ENCODE results near the gene EDN2. TPM values are rescaled to one million over a fixed set of nuclear protein-coding genes. Genes with fewer than 3 reads are reported as not detected.

The EDN2 gene
- total RNA-seq, 1 donor from 2014 or later: 3.5 TPM

GRCh38 chr1:41510531-41511238 is 26.2 kb upstream of the EDN2 start:
- peaks cover 2% of the 10 kb centered on the region for H3K27me3 Mint-ChIP-seq (ENCODE audit: low read depth)
- no peak for DNase-seq (ENCODE audit: low spot score in 2 of 2, unreplicated experiment in 2 of 2)
- H3K4me3 Mint-ChIP-seq: no peak overlapping the region

GRCh38 chr1:41509270-41509671 is 24.8 kb upstream of the EDN2 start:
- no peak overlapping the region for H3K27ac Mint-ChIP-seq
- TF ChIP-seq CTCF (IDR thresholded peaks at IDR 0.05; ENCODE audit: unreplicated experiment): no peak
- peaks cover 16% of the 10 kb centered on the region for H3K4me1 Mint-ChIP-seq
- peaks cover 2% of the 10 kb centered on the region for H3K27me3 Mint-ChIP-seq (ENCODE audit: low read depth)
- no peaks in the 10 kb centered on the region for H3K9me3 Mint-ChIP-seq
- no peak overlapping the region for H3K4me3 Mint-ChIP-seq
- no peak for DNase-seq (ENCODE audit: low spot score in 2 of 2, unreplicated experiment in 2 of 2)
- H3K36me3 Mint-ChIP-seq: peaks cover 6% of the 10 kb centered on the region

More at GRCh38 chr1:41510531-41511238, 26.2 kb upstream of the EDN2 start:
- Mint-ChIP-seq H3K27ac (no peak overlapping the region), H3K36me3 (peaks cover 6% of the 10 kb centered on the region), H3K4me1 (peaks cover 12% of the 10 kb centered on the region), H3K9me3 (no peaks in the 10 kb centered on the region)
- TF ChIP-seq CTCF (IDR thresholded peaks at IDR 0.05; ENCODE audit: unreplicated experiment): no peak

DNA sequence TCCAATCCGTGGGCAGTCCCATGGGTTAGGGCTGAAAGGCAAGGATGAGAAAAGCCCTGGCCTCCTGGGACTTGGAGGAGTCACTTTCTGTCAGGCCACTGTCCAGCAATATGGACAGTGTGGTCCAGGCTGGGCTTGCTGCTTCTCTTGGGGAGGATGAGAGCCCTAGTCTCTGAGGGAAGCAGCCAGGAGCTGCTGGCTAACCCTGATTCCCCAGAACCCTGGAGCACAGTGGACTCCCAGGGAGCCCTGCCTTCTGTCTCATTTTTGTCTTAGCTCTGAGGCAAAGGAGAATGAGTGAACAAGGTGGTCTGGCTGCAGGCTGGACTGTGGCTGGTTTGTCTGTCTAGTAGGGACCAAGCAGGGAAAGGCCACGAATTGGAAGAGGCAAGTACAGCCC is 23.8 kb upstream of the EDN2 start:
- DNase-seq (ENCODE audit: low spot score in 2 of 2, unreplicated experiment in 2 of 2): no peak
- H3K27me3 Mint-ChIP-seq (ENCODE audit: low read depth): peaks cover 2% of the 10 kb centered on the region
- H3K4me1 Mint-ChIP-seq: peaks cover 26% of the 10 kb centered on the region
- H3K36me3 Mint-ChIP-seq: peaks cover 6% of the 10 kb centered on the region
- H3K27ac Mint-ChIP-seq: no peak overlapping the region
- TF ChIP-seq CTCF (IDR thresholded peaks at IDR 0.05; ENCODE audit: unreplicated experiment): no peak
- H3K4me3 Mint-ChIP-seq: no peak overlapping the region
- no peaks in the 10 kb centered on the region for H3K9me3 Mint-ChIP-seq

DNA sequence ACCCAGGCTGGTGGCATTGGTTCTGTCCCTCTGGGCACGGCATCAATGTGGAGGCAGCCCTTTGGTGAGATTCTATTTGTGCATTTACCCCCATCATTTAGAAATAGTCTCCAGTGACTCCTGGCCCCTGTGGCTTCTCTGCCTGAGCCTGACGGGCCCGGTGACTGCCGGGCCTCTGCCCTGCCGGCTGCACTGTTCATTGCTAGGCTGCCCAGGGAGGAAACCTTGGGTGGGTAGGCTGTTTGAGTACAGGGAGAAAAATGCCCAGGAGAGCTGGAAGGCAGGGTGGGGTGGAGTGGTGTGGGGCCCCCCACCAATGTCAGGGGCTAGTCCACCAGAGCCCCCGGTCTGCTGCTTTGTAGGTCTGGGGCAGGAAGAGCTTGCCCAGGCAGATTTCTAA is 23.4 kb upstream of the EDN2 start:
- no peak overlapping the region for H3K27ac Mint-ChIP-seq
- no peak overlapping the region for H3K4me3 Mint-ChIP-seq
- no peaks in the 10 kb centered on the region for H3K9me3 Mint-ChIP-seq
- peaks cover 26% of the 10 kb centered on the region for H3K4me1 Mint-ChIP-seq
- peaks cover 2% of the 10 kb centered on the region for H3K27me3 Mint-ChIP-seq (ENCODE audit: low read depth)
- H3K36me3 Mint-ChIP-seq: peaks cover 6% of the 10 kb centered on the region
- DNase-seq (ENCODE audit: low spot score in 2 of 2, unreplicated experiment in 2 of 2): no peak
- no peak for TF ChIP-seq CTCF (IDR thresholded peaks at IDR 0.05; ENCODE audit: unreplicated experiment)

- Mint-ChIP-seq H3K9me3 (no peaks in the 10 kb centered on the region), H3K27me3 (ENCODE audit: low read depth) (peaks cover 2% of the 10 kb centered on the region), H3K27ac (no peak overlapping the region), H3K4me3 (no peak overlapping the region), H3K36me3 (peaks cover 5% of the 10 kb centered on the region), H3K4me1 (peaks cover 26% of the 10 kb centered on the region)
- no peak for TF ChIP-seq CTCF (IDR thresholded peaks at IDR 0.05; ENCODE audit: unreplicated experiment)
- DNase-seq (ENCODE audit: low spot score in 2 of 2, unreplicated experiment in 2 of 2): no peak
Measured at GRCh38 chr1:41507110-41507720, 22.7 kb upstream of the EDN2 start.

All from mesothelial cell of epicardium (in vitro differentiated cells).